H1 (cell line): ENCODE measurements around the gene MTFMT. TPM values are rescaled to one million over a fixed set of nuclear protein-coding genes. Genes with fewer than 3 reads are reported as not detected.
A peak's percentile ranks its signal among the peaks of the same experiment; 100 is the strongest.

Source experiments
- polyA plus RNA-seq, 7 experiments: library from polyadenylated mRNA; depleted of rRNA in 3 of 7; stranded (reverse) in 5 of 7; unstranded in 2 of 7; fragments of >200 nt in 5 of 7; fragments of 200-250 nt in 2 of 7; gene quantifications; 1 replicate in 5 of 7; 2 replicates in 1 of 7; 4 replicates in 1 of 7; pipeline versions ENCODE4 v1.2.1 to v1.2.3, GENCODE V29; 2011 to 2013; ENCODE audit warnings: missing spikeins in 2 of 7, mixed read lengths in 2 of 7
- total RNA-seq: library from RNA; stranded (reverse); fragmentation: NEBNext Ultra II Directional; extraction: Animal tissue kit (Norgen Biotek cat#: 25700); gene quantifications from 2 replicates; pipeline ENCODE4 v1.2.1, GENCODE V29; 2021
- TF ChIP-seq, protein P1 (sequence below), 3 experiments: IDR thresholded peaks; 1 replicate in 2 of 3; 2 replicates in 1 of 3; pipeline versions ENCODE4 v1.5.1 to v1.6.1; 2011; ENCODE audit warnings: low read length in 3 of 3, mild to moderate bottlenecking in 3 of 3, inconsistent platforms in 2 of 3, low read depth in 1 of 3, moderate library complexity in 1 of 3; ENCODE audit not compliant: insufficient read depth in 1 of 3; ENCODE audit errors: control extremely low read depth in 1 of 3

Gene MTFMT
- total and polyA plus RNA-seq, 2 of the 8 experiments (the other 6 are each of a cell fraction or from before 2014, with no cell fraction given) = 7.7 to 20.8 TPM

DNA sequence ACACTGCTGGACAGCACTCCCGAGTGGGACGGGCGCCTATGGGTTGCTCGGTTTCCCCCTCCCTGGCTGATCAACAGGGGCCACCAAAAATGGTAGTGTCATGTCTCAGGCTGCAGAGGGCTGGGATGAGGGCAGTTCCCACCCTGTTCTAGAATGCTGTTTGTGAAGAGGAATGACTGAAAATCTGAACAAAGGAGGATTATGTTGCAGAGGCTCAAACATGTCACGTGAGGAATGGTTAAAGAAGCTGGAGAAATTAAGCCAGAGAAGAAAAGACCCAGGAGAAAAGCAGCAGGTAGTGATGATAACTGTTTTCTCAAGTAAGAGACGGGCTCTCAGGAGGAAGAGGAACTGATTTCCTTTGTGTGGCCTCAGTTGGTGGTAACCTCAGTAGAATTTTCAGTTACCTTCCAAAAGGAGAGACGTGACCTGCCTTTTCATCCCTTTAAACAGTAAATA is 50.2 kb downstream of the MTFMT start (continued):
- TF ChIP-seq, protein P1, sequence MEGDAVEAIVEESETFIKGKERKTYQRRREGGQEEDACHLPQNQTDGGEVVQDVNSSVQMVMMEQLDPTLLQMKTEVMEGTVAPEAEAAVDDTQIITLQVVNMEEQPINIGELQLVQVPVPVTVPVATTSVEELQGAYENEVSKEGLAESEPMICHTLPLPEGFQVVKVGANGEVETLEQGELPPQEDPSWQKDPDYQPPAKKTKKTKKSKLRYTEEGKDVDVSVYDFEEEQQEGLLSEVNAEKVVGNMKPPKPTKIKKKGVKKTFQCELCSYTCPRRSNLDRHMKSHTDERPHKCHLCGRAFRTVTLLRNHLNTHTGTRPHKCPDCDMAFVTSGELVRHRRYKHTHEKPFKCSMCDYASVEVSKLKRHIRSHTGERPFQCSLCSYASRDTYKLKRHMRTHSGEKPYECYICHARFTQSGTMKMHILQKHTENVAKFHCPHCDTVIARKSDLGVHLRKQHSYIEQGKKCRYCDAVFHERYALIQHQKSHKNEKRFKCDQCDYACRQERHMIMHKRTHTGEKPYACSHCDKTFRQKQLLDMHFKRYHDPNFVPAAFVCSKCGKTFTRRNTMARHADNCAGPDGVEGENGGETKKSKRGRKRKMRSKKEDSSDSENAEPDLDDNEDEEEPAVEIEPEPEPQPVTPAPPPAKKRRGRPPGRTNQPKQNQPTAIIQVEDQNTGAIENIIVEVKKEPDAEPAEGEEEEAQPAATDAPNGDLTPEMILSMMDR (IDR thresholded peaks at IDR 0.05; ENCODE audit: control extremely low read depth in 1 of 3, insufficient read depth in 1 of 3, low read depth in 1 of 3, low read length in 3 of 3) = peak in 1 of 3 experiments; percentile 1; a peak in 1 of 4 replicates
